Renal cortex interstitium (tissue), 11 donors: Measurements from ENCODE around the gene PRKCSH. TPM values are rescaled to one million over a fixed set of nuclear protein-coding genes. Genes with fewer than 3 reads are reported as not detected.
"Not testable (repeated sequence)": the region's sequence is repeated elsewhere in the genome, so short reads cannot be mapped to it uniquely, and the experiment has no call there.

Experiments
- DNase-seq, 11 donors: peaks; one replicate each; pipeline ENCODE4 v3.0.0-alpha.2; 2013; ENCODE audit warnings: low read depth in 9 of 11, low spot score in 4 of 11; ENCODE audit errors: extremely low read depth in 1 of 11
- polyA plus RNA-seq, 3 donors: library from polyadenylated mRNA; unstranded; fragments of 120-200 nt; gene quantifications; one replicate each; pipeline ENCODE4 v1.2.1, GENCODE V29; 2013; ENCODE audit not compliant: insufficient read length in 3 of 3

PRKCSH gene
- polyA plus RNA-seq, 3 donors, result 317 to 384 (median 351) TPM

DNA sequence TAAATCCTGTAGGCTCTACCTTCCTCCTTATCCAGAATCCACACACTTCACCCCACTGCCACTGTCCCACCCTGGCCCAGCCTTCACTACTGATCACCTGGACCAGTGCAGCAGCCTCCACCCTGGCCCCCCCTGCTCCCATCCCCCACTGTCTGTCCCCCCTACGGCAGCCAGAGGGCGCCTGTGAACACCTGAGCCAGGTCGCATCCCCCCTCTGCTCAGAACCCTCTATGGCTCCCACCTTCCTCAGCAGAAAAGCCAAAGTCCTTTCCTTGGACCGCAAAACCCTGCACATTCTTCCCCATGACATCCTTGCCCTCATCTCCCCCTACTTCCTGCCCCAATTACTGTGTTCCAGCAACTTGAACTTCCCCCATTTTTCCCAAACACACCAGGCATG, 24.8 kb downstream of the PRKCSH start:
- no peak for DNase-seq

- DNase-seq, result no peak
Measured at GRCh38 chr19:11461453-11461852, 26.0 kb downstream of the PRKCSH start.

- DNase-seq, result no peak
Measured at GRCh38 chr19:11463391-11463790, 28.0 kb downstream of the PRKCSH start.

DNA sequence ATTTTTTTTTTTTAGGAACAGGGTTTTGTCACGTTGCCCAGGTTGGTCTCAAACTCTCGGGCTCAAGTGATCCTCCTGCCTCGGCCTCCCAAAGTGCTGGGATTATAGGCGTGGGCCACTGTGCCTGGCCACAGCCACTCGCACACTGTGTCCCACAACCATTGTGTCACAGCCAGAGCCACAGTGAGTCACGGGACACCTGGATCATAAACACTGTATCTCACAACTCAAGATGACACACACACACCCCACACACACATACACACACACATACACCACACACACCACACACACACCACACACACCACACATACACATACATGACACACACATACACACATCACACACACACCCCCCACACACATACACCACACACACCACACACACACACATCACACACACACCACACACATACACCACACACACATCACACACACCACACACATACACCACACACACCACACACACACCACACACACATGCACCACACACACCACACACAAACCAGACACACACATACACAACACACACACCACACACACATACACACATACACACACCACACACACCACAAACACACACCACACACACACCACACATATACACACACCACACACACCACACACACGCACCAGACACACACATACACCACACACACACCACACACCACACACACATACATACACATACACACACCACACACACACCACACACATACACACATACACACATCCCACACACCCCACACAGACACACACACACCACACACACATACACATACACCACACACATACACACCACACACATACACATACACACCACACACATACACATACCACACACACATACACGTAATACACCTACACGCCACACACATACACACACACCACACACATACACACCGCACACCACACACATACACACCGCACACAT, 29.2 kb downstream of the PRKCSH start:
- no peak for DNase-seq

DNA sequence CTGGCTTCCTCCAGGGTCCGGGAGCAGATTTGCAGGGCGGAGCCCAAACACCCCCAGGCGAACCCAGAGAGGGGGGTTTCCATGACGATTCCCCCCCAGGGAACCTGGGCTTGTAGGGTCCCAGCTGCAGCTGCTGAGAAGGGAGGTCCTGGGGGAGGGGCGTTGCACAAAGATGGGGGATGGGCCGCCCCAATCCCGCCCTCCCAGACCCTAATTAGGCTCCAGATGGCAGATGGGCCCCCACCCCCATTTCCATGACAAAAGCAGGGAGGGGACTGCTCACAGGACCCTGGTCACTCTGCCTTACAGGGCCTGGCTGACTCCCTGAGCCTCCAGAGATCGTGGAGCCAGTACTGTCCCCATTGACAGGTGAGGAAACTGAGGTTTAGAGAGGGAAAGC, 30.2 kb downstream of the PRKCSH start:
- no peak for DNase-seq

DNA sequence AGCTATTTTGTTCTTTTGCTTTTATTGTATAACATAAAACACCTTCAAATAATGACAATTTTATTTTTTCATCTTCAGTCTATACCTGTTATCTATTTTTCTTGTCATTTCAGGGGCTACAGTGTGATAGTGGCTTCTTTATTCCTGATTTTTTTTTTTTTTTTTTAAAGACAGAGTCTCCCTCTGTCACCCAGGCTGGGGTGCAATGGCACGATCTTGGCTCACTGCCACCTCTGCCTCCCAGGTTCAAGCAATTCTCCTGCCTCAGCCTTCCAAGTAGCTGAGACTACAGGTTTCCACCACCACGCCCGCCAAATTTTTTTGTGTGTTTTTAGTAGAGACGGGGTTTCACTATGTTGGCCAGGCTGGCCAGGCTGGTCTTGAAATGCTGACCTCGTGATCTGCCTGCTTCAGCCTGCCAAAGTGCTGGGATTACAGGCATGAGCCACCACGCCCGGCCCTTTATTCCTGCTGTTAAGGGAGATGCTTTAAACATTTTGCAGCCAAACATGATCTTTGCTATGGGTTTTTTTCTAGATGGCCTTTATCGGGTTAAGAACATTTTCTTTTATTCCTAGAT, 32.9 kb downstream of the PRKCSH start:
- not testable (repeated sequence) for DNase-seq

GRCh38 chr19:11473725-11474124, 38.3 kb downstream of the PRKCSH start:
- no peak for DNase-seq

DNA sequence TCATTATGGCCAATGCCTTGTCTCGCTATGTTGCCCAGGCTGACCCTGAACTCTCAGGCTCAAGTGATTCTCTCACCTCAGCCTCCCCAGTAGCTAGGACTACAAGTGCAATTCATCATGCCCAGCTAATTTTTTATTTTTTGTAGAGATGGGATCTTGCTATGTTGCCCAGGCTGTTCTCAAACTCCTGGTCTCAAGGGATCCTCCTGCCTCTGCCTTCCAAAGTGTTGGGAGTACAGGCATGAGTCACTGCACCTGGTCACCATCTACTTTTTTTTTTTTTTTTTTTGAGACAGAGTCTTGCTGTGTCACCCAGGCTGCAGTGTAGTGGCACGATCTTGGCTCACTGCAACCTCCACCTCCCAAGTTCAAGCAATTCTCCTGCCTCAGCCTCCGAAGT, 39.9 kb downstream of the PRKCSH start:
- not testable (repeated sequence) for DNase-seq

- DNase-seq, result no peak
Measured at GRCh38 chr19:11475861-11476260, 40.4 kb downstream of the PRKCSH start.

- no peak for DNase-seq
Measured at GRCh38 chr19:11478167-11479089, 43.0 kb downstream of the PRKCSH start.

DNA sequence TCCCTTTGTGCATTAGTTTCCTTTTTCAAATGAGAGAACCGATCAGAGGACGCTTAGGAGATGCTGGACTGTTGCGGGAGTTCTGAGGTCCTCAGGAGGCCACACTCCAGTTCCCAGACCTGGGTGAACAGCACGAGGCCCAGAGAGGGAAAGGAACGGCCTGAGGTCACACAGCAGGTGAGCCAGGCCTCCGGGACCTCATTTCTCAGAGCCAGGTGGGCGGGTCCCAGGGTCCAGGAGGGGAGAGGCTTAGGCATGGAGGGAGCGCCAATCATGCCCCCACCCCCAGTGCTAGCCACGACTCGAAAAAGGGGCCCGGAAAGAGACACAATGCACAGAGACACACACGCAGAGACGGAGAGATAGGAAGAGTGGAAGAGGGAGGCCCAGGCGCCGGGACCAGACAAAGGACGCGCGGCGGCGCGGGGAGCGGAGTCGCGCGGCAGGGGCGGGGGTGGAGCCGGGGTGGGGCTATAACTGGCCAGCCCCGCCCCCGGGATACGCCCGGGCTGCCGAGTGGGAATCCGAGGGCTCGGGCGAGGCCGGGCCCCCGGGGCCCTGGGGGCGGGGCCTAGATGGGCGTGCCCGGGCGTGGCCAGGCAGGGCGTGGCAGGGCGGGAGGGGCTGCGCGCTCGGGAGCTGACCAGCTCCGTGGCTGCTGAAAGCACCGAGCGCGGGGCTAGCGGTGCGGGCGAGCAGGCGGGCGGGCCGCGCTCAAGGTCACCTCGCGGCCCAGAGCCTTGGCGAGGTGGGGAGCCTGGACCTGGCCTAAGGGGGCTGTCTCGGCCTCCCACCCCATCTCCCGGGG, 43.9 kb downstream of the PRKCSH start:
- no peak for DNase-seq

GRCh38 chr19:11479898-11480714, 44.7 kb downstream of the PRKCSH start:
- DNase-seq, result no peak

GRCh38 chr19:11480715-11481533, 45.5 kb downstream of the PRKCSH start, which contains the start of gene ELAVL3:
Gene ELAVL3 (minus strand): TSS chr19:11481046. CDS start chr19:11480608, 438 bp downstream.
- DNase-seq, result peak in 1 of 11 donors; percentile 8

GRCh38 chr19:11481534-11482383, 46.3 kb downstream of the PRKCSH start:
- peak in 4 of 11 donors; percentile 33 to 51 (median 44) for DNase-seq

- peak in 9 of 11 donors; percentile 40 to 74 (median 65) for DNase-seq
Measured at GRCh38 chr19:11482384-11483050, 47.1 kb downstream of the PRKCSH start.
